Parathyroid adenoma (tissue), 2 donors: ENCODE data around the gene HYOU1.
A peak's percentile ranks its signal among the peaks of the same experiment; 100 is the strongest.

Source experiments
- H2AFZ ChIP-seq: fragments of 300-600 bp; sonication (generic); one replicate; pipeline ENCODE4 v1.7.0; 2017; ENCODE audit warnings: antibody characterized with exemption, mild to moderate bottlenecking
- H3K27ac ChIP-seq: fragments of 300-600 bp; sonication (generic); one replicate; pipeline ENCODE4 v1.7.0; 2017
- H3K27me3 ChIP-seq: fragments of 300-600 bp; sonication (generic); one replicate; pipeline ENCODE4 v1.7.0; 2017; ENCODE audit warnings: low read length; ENCODE audit not compliant: control insufficient read depth, insufficient read depth
- H3K36me3 ChIP-seq: fragments of 300-600 bp; sonication (generic); one replicate; pipeline ENCODE4 v1.7.0; 2017; ENCODE audit warnings: low read length; ENCODE audit not compliant: control insufficient read depth, insufficient read depth
- H3K4me1 ChIP-seq: fragments of 300-600 bp; sonication (generic); one replicate; pipeline ENCODE4 v1.7.0; 2017; ENCODE audit warnings: control low read depth
- H3K4me2 ChIP-seq: fragments of 300-600 bp; sonication (generic); one replicate; pipeline ENCODE4 v1.7.0; 2017; ENCODE audit warnings: low read length
- H3K4me3 ChIP-seq: fragments of 300-600 bp; sonication (generic); one replicate; pipeline ENCODE4 v1.7.0; 2017; ENCODE audit warnings: low read depth, low read length
- H3K79me2 ChIP-seq: fragments of 300-600 bp; sonication (generic); one replicate; pipeline ENCODE4 v1.7.0; 2017; ENCODE audit warnings: control low read depth
- H3K9ac ChIP-seq: fragments of 300-600 bp; sonication (generic); one replicate; pipeline ENCODE4 v1.7.0; 2017; ENCODE audit warnings: mild to moderate bottlenecking
- H3K9me3 ChIP-seq: fragments of 300-600 bp; sonication (generic); one replicate; pipeline ENCODE4 v1.7.0; 2017; ENCODE audit warnings: low read length; ENCODE audit not compliant: control insufficient read depth
- CTCF ChIP-seq: fragments of 300-600 bp; sonication (generic); IDR thresholded peaks from one replicate; pipeline ENCODE4 v1.7.0; 2017; ENCODE audit warnings: antibody characterized with exemption, mild to moderate bottlenecking
- donor health status: primary hyperparathyroidism.

The HYOU1 gene

GRCh38 chr11:118996926-118997626 lies 59.9 kb downstream of the HYOU1 start:
- peak overlapping the region; percentile 91 for H2AFZ ChIP-seq
- no peaks in the 10 kb centered on the region for H3K27me3 ChIP-seq
- peak overlapping the region; percentile 91 for H3K4me2 ChIP-seq
- no peak for TF ChIP-seq CTCF
- no peaks in the 10 kb centered on the region for H3K9me3 ChIP-seq
- no peaks in the 10 kb centered on the region for H3K36me3 ChIP-seq
- H3K79me2 ChIP-seq: no peaks in the 10 kb centered on the region
- H3K4me3 ChIP-seq: peak overlapping the region; percentile 68
- no peaks in the 10 kb centered on the region for H3K4me1 ChIP-seq
- H3K9ac ChIP-seq: no peak overlapping the region
- no peak overlapping the region for H3K27ac ChIP-seq
